ENCODE results near the gene MEX3A. TPM values are rescaled to one million over a fixed set of nuclear protein-coding genes. Genes with fewer than 3 reads are reported as not detected.

MEX3A gene
- total RNA-seq, 1 experiment from 2014 or later = 6.1 TPM

- Histone ChIP-seq H3K36me3 (ENCODE audit: control insufficient read depth in 1 of 2, insufficient read depth in 2 of 2, low read length in 2 of 2) (no peaks in the 10 kb centered on the region), H4K20me1 (ENCODE audit: insufficient read depth) (no peaks in the 10 kb centered on the region), H3K9me2 (ENCODE audit: insufficient read depth) (no peaks in the 10 kb centered on the region), H3K27me3 (ENCODE audit: insufficient read depth, low read length) (no peaks in the 10 kb centered on the region), H2AFZ (ENCODE audit: low read depth, low read length, poor library complexity, severe bottlenecking) (no peak overlapping the region), H3K79me2 (ENCODE audit: insufficient read depth, low read length) (no peaks in the 10 kb centered on the region), H3K9me3 (ENCODE audit: control insufficient read depth in 1 of 2, insufficient read depth in 1 of 2, low read depth in 1 of 2, low read length in 2 of 2) (no peaks in the 10 kb centered on the region), H3K4me2 (ENCODE audit: low read length) (0 out of 2 replicates have a peak overlapping the region, but pooled peaks have one; percentile 41), H3K9ac (ENCODE audit: low read length) (peak overlapping the region; percentile 36; the same call in 1 of the 2 replicates), H3K27ac (ENCODE audit: low read depth, low read length) (no peak overlapping the region), H3K4me3 (replicated peaks in 1 of 2; ENCODE audit: low read depth in 1 of 2, low read length in 2 of 2) (no peak overlapping the region), H3K4me1 (ENCODE audit: control insufficient read depth in 1 of 2, insufficient read depth in 2 of 2, low read length in 2 of 2) (peaks cover 41 to 74% of the 10 kb centered on the region in 2 experiments)
- no TSS peak for BruUV-seq (replicated peaks)
- CTCF ChIA-PET = interaction anchor here (0.8 to 7.6 kb wide), 5 partner anchors 9 to 128 kb away, joined by 3 to 189 read pairs (median 19); partner anchors contain the start of gene PMF1
- TF ChIP-seq SRF (IDR thresholded peaks at IDR 0.05; ENCODE audit: low read depth) (no peak), CBX3 (IDR thresholded peaks at IDR 0.05; ENCODE audit: low read depth) (no peak), EGR1 (IDR thresholded peaks at IDR 0.05; ENCODE audit: low read depth) (no peak), ZNF274 (IDR thresholded peaks at IDR 0.05; ENCODE audit: low read depth, low read length) (no peak), RAD21 (IDR thresholded peaks at IDR 0.05; ENCODE audit: low read depth) (no peak), EZH2 (IDR thresholded peaks at IDR 0.05) (no peak), CEBPB (IDR thresholded peaks at IDR 0.05; ENCODE audit: low read depth) (no peak), ZFX (IDR thresholded peaks at IDR 0.05) (0 out of 2 replicates have a peak, but pooled peaks have one; percentile 13)
- RAD21 ChIA-PET (ENCODE audit: low non-redundant PET in 1 of 2, low total read pairs in 2 of 2, uncharacterized antibody in 2 of 2, unreplicated experiment in 2 of 2) = interaction anchor here (2.2 to 6.2 kb wide), 3 partner anchors 31 to 128 kb away, joined by 7 to 43 read pairs (median 32); no protein-coding TSS in a partner anchor
- ATAC-seq (no peak), DNase-seq (ENCODE audit: low read depth, low spot score) (no peak)
- POLR2A ChIA-PET = interaction anchor here (1.9 to 6.5 kb wide), 3 partner anchors 16 to 32 kb away, joined by 5 to 56 read pairs (median 42); no protein-coding TSS in a partner anchor
- intact Hi-C loops (cut with micrococcal nuclease) = no loop called here
Measured at GRCh38 chr1:156097499-156098178, 15.4 kb upstream of the MEX3A start.
